Posterior vena cava (tissue), 2 donors: ENCODE data around the gene ELMO3. TPM values are rescaled to one million over a fixed set of nuclear protein-coding genes. Genes with fewer than 3 reads are reported as not detected.

ENCODE experiments used
- DNase-seq: peaks from one replicate; pipeline ENCODE4 v3.0.0-alpha.2; 2020; ENCODE audit warnings: low spot score
- intact Hi-C, 2 donors: fragments of 100-400 bp; cut with DNase I; formaldehyde crosslinking; loops; one replicate each; pipeline versions ENCODE4 v1.14.1 to v1.14.2; 2022 to 2023
- total RNA-seq, 2 donors: library from RNA; stranded (reverse); fragmentation: NEBNext Ultra II Directional; extraction: Animal tissue kit (Norgen Biotek cat#: 25700); gene quantifications; one replicate each; pipeline ENCODE4 v1.2.1, GENCODE V29; 2021
- donor health status: DM: yes; HTN: yes; CAD: no.
- donor health status: DM: yes; HTN: yes; CAD: no.

The ELMO3 gene
- total RNA-seq, 2 donors from 2014 or later, result 0.93 to 1.2 TPM

DNA sequence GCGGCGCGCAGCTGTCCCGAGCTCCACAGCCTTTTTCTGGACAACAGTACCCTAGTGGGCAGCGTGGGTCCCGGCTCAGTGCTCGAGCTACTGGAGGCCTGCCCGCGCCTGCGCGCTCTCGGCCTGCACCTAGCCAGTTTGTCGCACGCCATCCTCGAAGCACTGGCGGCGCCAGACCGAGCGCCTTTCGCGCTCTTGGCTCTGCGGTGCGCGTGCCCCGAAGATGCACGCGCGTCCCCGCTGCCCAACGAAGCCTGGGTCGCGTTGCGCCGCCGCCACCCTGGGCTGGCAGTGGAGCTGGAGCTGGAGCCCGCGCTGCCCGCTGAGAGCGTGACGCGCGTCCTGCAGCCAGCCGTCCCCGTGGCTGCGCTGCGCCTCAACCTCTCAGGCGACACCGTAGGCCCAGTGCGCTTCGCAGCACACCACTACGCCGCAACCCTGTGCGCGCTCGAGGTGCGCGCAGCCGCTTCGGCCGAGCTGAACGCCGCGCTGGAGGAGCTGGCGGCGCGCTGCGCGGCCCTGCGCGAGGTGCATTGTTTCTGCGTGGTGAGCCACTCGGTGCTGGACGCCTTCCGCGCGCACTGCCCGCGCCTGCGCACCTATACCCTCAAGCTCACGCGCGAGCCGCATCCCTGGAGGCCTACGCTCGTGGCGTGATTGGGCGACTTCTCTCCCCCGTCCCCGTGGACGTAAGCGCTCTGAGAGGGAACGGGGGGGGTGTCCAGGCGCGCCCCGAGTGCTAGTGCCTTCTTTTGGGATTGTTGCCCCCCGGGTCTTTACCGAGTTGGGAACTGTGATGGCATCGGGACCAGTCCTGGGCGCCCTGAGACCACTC lies 35.5 kb upstream of the ELMO3 start:
- intact Hi-C loops, result no loop called here
- peak; percentile 86 for DNase-seq

DNA sequence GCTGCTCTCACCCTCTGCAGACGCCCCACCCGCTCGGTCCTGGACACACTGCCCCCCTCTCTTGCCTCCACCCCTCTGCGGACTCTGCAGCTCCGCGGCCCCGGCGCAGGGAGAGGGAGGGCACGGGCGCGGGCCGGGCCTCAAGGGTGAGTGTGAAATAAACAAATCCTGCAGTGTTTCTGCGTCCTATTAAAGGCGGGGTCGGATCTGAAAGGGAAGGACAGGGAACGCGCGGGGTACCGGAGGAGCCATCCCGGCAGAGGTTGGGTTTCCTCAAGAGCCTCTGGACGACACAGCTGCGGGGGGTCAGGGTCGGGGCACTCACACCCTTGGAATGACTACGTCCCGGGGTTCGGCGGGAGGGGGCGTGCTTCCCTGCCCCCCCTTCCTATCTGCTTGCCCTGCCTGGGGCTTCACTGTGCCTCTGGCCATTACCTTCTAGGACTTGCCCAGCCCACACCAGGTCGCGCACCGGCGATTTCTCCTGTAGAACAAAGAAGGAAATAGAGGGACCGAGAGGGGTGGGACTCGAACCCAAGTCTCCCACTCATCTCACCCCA lies 34.9 kb upstream of the ELMO3 start:
- intact Hi-C loops, result no loop called here

DNA sequence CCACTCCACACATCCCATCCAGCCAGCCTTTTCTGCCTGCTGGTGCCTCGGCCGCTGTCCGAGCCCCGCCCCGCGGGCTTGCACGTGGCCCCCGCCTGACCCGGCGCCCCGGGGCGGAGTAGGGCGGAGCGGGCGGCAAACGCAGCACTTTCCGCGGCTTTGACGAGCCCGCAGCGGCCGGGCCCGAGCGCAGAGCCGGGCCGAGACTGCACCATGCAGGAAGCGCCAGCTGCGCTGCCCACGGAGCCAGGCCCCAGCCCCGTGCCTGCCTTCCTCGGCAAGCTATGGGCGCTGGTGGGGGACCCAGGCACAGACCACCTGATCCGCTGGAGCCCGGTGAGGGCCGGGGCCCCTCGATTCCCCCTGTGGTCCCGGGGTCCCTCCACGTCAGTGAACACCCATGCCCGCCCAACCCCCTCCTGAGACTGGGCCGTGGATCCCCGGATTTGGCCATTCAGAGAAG lies 34.3 kb upstream of the ELMO3 start, which contains the start of gene HSF4:
HSF4 (plus strand) TSS at position 147 of the 463 bp plus-strand sequence; CDS start at position 214, 67 bp downstream.
- intact Hi-C loops, result no loop called here
- peak; percentile 87 for DNase-seq

More for the DNA sequence above, 34.9 kb upstream of the ELMO3 start:
- DNase-seq, result peak; percentile 83

DNA sequence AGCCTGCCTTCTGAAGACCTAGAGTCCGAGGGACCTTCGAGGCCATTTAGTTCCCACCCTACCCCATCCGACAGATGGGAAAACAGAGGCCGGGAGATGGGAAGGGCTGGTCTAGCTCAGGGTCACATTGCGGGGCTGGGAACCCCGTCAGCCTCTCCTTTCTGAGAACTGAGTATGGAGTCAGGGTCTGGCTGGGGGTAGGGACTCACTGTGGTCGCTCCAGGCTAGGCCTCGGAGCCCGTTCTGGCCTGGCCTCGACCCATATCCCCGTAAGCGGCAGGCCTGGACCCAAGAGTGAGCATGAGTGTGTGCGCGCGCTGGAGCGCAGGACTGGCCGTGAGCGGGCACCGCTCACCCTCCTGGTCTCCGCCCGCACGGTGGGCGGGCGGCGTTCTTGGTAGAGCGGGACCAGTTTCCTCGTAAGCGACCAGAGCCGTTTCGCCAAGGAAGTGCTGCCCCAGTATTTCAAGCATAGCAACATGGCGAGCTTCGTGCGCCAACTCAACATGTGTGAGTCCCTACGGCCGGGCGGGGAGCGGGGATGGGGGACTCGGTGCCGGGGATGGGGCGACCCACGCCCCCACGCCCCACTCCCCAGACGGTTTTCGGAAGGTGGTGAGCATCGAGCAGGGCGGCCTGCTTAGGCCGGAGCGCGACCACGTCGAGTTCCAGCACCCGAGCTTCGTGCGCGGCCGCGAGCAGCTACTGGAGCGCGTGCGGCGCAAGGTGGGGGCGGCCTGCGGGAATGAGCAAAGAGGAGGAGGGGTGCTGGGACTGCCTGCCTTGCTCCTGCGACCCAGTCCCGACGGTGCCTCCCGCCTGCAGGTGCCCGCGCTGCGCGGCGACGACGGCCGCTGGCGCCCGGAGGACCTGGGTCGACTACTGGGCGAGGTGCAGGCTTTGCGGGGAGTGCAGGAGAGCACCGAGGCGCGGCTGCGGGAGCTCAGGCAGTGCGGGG lies 33.5 kb upstream of the ELMO3 start:
- intact Hi-C loops, result no loop called here
- DNase-seq, result peak; percentile 80

DNA sequence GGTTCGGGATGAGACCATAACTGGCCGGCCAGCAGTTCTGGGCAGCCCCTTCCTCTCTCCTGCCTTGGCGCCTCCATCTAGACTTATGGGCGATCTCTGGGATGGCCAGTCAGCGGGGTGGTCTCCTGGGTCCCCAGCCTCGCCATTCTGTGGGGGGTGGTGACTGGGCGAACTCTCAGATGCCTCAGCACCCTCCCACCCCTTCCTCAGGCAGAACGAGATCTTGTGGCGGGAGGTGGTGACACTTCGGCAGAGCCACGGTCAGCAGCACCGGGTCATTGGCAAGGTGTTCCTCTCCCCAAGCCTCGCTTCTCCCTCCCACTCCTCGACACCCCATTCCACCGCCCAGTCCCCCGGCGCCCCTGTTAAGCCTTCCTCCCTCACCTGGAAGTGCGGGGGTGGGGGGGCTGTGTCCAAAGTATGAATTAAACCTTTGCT lies 32.8 kb upstream of the ELMO3 start:
- intact Hi-C loops, result no loop called here
- DNase-seq, result no peak

DNA sequence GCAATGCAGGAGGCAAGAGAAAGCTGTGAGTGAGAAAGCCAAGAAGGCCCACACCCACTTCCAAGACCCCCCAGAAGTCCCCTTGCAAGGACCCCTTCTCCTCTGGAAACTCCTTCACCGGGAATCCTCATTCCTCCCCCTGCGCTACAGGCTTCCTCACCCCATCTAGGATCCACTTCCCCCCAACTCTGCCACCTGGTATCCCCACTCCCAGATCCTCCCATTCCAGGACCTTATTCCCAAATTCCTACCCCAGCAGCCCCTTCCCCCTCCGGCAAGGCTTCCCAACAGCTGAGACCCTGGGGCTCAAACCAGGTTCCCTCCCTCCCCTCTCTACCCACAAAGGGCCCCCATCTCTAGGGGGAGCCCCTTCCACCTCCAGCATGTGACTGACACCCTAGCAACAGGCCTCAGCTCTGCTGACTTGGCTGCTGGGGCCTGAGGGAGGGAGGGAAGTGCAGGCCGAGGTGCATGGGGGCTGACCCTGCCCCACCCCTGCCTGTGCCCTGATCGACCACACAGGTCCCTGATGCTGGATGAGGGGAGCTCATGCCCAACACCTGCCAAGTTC lies 32.2 kb upstream of the ELMO3 start:
- no peak for DNase-seq
- intact Hi-C loops, result no loop called here

DNA sequence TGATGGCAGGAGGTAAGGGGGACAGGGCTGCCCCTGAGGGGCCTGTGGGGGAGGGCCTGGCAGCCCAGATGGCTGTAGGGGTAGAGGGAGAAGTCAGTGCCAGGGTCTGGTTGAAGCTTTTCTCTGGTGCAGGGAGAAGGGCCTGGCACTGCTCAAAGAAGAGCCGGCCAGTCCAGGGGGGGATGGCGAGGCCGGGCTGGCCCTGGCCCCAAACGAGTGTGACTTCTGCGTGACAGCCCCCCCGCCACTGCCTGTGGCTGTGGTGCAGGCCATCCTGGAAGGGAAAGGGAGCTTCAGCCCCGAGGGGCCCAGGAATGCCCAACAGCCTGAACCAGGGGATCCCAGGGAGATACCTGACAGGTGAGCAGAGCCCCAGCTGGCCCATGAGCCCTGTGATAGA lies 31.3 kb upstream of the ELMO3 start:
- intact Hi-C loops, result no loop called here
- no peak for DNase-seq

DNA sequence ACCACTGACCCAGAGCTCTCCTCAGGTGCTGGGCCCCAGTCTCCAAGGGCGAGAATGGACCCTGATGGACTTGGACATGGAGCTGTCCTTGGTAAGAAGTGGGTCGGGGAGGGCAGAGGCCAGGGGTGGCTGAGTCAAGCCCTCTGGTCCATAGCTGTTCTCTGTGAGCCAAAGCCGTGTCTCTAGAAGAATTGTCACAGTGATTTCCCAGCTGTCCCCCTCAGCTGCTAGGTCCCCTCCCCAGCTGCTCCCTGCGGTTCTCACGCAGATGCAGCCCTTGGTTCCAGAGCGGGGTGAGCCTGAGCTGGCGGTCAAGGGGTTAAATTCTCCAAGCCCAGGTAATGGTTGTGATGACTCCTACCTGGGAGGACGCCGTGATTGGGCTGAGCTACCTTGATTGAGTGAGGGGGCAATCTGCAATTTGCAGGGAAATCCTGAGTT lies 29.9 kb upstream of the ELMO3 start:
- no peak for DNase-seq
- intact Hi-C loops, result no loop called here

DNA sequence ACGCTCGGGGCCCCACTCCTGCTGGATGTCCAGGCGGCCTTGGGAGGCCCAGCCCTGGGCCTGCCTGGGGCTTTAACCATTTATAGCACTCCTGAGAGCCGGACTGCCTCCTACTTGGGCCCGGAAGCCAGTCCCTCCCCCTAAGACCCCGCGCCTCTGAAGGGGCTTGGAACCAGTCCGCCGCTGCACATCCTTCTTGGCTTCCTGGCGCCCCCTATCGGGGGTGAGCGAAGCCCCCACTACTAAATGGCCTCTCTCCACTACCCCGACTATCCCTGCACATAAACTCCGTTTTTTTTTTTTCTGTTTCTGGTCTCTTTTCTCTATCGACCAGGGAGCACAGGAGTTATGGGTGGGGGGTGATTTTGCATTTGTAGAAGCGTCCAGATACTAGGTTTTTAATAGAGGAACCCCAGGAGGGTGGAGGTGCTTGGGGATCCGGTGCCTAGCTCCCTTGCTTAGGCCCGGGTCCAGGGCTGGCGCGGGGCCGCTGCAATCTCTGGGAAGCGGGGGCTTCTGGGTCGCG lies 29.2 kb upstream of the ELMO3 start:
- no peak for DNase-seq
- intact Hi-C loops, result no loop called here

DNA sequence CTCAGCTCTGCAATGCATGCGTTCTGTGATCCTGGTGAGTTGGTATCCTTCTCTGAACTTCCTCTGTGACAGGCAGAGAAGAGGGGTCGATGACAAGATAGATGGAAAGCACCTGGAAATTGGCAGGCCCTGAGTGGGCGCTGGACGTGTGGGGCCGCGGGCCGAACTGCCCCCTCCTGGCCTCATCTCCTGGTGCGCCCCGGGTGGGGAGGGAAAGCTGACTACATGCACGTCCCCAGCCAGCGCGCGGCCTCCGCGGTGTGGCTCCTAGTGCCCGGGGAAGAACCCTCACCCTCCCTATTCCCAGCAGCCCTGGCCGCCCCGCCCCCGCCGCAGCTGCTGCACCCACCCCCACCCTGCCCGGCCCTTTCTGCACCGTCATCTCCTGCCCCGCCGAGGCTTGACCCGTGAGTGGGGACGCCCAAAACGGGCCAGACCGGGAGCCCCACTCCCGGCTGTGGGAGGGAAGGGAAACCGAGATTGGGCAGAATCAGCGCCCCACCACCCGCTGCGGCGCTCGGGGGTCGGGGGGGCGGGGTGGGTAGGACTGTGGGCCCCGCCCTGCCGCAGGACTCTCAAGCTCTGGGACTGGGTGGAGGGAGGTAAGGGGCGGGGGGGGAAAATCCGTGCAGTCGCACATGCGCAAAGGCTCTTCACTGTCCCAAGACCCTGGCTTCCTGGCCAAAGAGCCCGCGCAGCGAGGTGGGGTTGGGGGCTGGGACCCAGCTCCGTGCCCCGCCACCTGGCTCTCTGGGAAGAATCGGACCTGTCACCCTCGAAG lies 28.6 kb upstream of the ELMO3 start, which contains the start of gene NOL3:
NOL3 (plus strand) TSS at position 371 of the 781 bp plus-strand sequence.
- peak; percentile 94 for DNase-seq
- intact Hi-C loops, result no loop called here

DNA sequence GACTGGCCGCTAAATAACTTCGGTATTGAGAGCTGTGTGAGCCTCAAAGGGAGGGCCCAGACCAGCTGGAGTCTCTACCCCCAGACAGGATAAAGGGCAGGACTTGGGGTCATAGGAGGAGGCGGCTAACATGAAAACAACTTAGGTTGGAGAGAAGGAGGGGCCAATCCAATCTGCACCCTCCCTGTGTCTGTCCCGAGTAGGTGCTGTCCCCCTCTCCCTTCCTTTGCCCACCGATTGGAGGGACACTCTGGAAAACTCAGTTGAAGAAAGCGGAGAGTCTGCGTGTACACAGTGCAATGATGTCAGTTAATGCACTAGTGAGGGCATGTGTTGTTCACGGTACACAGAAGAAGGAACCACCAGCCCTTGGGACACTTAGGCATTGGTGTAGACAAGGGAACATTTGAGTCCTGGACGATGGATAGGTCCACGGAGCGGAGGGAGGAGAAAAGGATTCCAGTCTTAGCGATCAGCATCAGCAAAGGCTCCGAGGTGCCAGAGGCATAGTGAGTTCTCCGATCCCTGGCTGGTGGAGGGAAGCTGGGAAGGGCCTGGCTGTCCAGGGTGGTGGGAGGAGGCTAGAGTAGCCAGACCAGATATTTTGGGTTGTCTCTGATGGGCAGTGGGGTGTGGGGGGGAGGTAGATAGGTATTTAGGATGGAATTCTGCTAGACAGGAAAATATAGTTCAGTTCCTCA lies 27.8 kb upstream of the ELMO3 start:
- intact Hi-C loops, result no loop called here
- DNase-seq, result no peak

DNA sequence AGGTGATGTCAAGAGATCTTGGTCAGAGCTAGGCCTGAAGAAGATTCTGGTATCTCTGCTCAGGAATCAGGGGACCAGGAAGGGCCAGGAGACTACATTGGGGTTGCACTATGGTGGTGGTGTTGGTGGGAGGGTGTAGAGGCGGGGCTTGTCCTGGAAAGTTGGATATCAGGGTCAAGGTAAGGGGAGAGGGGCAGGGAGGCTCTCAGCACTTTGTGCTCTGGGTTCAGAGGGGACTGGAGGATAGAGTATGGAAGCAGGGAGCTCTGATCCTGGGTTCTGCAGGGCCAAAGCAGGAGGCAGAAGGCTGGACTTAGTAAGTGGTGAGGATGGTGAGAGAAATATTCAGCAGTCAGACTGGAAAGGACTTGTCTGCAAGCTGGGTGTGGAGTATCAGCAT lies 25.6 kb upstream of the ELMO3 start:
- no peak for DNase-seq
- intact Hi-C loops, result no loop called here

DNA sequence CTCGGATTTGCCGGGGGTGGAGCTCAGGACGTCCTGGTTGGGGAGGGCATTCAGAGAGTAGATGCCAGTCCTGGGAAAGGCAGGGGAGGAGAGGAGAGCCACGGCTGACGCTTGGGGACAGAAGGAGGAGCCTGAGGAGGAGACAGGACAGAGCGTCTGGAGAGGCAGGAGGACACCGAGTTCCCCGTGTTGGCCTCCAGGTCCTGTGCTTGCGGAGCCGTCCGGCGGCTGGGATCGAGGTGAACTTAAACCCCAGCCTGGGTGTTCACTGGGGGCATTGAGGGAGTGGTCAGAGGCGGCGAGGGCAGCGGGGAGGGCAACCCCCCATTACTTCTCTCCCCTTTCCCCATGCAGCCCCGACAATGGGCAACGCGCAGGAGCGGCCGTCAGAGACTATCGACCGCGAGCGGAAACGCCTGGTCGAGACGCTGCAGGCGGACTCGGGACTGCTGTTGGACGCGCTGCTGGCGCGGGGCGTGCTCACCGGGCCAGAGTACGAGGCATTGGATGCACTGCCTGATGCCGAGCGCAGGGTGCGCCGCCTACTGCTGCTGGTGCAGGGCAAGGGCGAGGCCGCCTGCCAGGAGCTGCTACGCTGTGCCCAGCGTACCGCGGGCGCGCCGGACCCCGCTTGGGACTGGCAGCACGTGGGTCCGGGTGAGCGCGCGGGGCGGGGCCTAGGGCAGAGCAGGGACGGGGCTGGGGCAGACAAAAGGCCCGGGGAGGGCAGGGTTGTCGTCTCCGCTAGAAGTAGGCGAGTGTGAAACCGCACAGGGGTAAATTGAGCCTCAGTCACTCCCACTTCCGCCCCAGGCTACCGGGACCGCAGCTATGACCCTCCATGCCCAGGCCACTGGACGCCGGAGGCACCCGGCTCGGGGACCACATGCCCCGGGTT lies 24.9 kb upstream of the ELMO3 start:
- DNase-seq, result peak; percentile 95
- intact Hi-C loops, result no loop called here

DNA sequence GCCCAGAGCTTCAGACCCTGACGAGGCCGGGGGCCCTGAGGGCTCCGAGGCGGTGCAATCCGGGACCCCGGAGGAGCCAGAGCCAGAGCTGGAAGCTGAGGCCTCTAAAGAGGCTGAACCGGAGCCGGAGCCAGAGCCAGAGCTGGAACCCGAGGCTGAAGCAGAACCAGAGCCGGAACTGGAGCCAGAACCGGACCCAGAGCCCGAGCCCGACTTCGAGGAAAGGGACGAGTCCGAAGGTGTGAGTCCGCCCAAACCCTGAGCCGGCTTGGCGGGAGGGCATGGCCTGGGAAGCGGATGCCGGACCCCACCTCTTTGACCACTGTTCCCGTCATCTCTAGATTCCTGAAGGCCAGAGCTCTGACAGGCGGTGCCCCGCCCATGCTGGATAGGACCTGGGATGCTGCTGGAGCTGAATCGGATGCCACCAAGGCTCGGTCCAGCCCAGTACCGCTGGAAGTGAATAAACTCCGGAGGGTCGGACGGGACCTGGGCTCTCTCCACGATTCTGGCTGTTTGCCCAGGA lies 24.2 kb upstream of the ELMO3 start:
- no peak for DNase-seq
- intact Hi-C loops, result no loop called here

DNA sequence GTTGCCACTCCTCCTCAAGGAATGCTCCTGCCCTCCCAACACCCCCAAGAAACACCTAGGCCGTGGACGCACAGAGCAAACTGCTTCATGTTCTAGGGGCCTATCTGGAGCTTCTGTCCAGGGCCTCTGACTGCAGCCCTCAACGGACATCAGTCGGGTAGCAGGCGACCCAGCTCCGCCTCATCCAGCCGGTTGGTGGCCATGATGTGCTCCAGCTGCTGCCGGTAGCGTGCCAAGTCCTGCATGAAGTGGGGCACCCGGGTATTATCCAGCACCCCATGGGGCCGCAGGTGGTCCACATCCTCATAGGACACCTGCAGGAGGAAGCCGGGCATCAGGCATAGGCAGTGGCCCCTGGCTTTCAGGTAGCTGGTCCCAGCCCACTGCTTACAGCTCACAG lies 22.3 kb upstream of the ELMO3 start:
- intact Hi-C loops, result no loop called here
- DNase-seq, result no peak
